ENCODE results near the gene DRD5.
"Not testable (repeated sequence)": the region's sequence is repeated elsewhere in the genome, so short reads cannot be mapped to it uniquely, and the experiment has no call there.

The DRD5 gene

DNA sequence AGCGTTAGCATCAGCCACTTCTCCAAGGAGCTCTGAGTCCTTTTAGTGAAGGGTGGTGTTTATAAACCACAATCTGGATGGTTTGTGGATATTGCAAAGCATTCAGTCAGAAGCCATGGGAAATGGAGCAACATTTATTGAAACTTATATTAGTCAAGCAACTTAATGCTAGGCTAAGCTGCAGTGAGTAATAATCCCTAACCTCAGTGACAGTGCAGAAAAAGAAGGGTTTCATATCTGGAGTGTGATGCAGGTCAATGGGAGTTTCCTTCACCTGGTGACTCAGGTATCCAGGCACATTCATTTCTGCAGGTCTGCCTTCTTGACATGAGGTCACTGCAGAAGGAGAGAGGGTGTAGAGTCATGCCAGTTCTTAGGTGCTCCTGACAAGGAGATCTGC is 10.4 kb upstream of the DRD5 start:
- H3K9me3 ChIP-seq (ENCODE audit: insufficient read depth, low read length), result no peaks in the 10 kb centered on the region
- no peaks in the 10 kb centered on the region for H3K79me2 ChIP-seq (ENCODE audit: insufficient read depth, low read length)
- H3K4me3 ChIP-seq (ENCODE audit: insufficient read depth, low read length, poor library complexity, severe bottlenecking), result no peak overlapping the region
- no peak overlapping the region for H3K27ac ChIP-seq (ENCODE audit: low read depth, low read length)
- no peaks in the 10 kb centered on the region for H3K9me2 ChIP-seq (replicated peaks; ENCODE audit: insufficient read depth, low read length)
- TF ChIP-seq, protein P1, sequence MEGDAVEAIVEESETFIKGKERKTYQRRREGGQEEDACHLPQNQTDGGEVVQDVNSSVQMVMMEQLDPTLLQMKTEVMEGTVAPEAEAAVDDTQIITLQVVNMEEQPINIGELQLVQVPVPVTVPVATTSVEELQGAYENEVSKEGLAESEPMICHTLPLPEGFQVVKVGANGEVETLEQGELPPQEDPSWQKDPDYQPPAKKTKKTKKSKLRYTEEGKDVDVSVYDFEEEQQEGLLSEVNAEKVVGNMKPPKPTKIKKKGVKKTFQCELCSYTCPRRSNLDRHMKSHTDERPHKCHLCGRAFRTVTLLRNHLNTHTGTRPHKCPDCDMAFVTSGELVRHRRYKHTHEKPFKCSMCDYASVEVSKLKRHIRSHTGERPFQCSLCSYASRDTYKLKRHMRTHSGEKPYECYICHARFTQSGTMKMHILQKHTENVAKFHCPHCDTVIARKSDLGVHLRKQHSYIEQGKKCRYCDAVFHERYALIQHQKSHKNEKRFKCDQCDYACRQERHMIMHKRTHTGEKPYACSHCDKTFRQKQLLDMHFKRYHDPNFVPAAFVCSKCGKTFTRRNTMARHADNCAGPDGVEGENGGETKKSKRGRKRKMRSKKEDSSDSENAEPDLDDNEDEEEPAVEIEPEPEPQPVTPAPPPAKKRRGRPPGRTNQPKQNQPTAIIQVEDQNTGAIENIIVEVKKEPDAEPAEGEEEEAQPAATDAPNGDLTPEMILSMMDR (IDR thresholded peaks at IDR 0.05; ENCODE audit: insufficient read depth, low read length, poor library complexity, severe bottlenecking), result no peak
- TF ChIP-seq EZH2phosphoT487 (conservative IDR thresholded peaks at IDR 0.05; ENCODE audit: low read length), result no peak
- no peaks in the 10 kb centered on the region for H4K20me1 ChIP-seq (ENCODE audit: low read depth, low read length)
- no peak overlapping the region for H3K9ac ChIP-seq (ENCODE audit: low read length)
- no peaks in the 10 kb centered on the region for H3K27me3 ChIP-seq (ENCODE audit: low read length)
- no peak overlapping the region for H3K4me2 ChIP-seq (ENCODE audit: low read depth, low read length, poor library complexity, severe bottlenecking)
- H2AFZ ChIP-seq (ENCODE audit: low read depth, low read length, severe bottlenecking), result no peak overlapping the region
- H3F3A ChIP-seq (ENCODE audit: insufficient read depth), result no peaks in the 10 kb centered on the region
- no peaks in the 10 kb centered on the region for H3K36me3 ChIP-seq (ENCODE audit: low read length)

- Histone ChIP-seq H3K27ac (ENCODE audit: low read depth, low read length) (no peak overlapping the region), H2AFZ (ENCODE audit: low read depth, low read length, severe bottlenecking) (no peak overlapping the region), H3K36me3 (ENCODE audit: low read length) (no peaks in the 10 kb centered on the region), H3K9ac (ENCODE audit: low read length) (no peak overlapping the region), H3K79me2 (ENCODE audit: insufficient read depth, low read length) (no peaks in the 10 kb centered on the region), H3K27me3 (ENCODE audit: low read length) (no peaks in the 10 kb centered on the region), H3K9me3 (ENCODE audit: insufficient read depth, low read length) (no peaks in the 10 kb centered on the region), H3F3A (ENCODE audit: insufficient read depth) (no peaks in the 10 kb centered on the region), H3K9me2 (replicated peaks; ENCODE audit: insufficient read depth, low read length) (no peaks in the 10 kb centered on the region), H3K4me3 (ENCODE audit: insufficient read depth, low read length, poor library complexity, severe bottlenecking) (no peak overlapping the region), H3K4me2 (ENCODE audit: low read depth, low read length, poor library complexity, severe bottlenecking) (no peak overlapping the region), H4K20me1 (ENCODE audit: low read depth, low read length) (no peaks in the 10 kb centered on the region)
- TF ChIP-seq, protein P1 (IDR thresholded peaks at IDR 0.05; ENCODE audit: insufficient read depth, low read length, poor library complexity, severe bottlenecking), result no peak
- no peak for TF ChIP-seq EZH2phosphoT487 (conservative IDR thresholded peaks at IDR 0.05; ENCODE audit: low read length)
These were observed 8.0 kb upstream of the DRD5 start for GRCh38 chr4:9773471-9773870.

DNA sequence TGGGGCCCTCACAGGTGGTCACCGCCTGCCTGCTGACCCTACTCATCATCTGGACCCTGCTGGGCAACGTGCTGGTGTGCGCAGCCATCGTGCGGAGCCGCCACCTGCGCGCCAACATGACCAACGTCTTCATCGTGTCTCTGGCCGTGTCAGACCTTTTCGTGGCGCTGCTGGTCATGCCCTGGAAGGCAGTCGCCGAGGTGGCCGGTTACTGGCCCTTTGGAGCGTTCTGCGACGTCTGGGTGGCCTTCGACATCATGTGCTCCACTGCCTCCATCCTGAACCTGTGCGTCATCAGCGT is 652 bp downstream of the DRD5 start:
- Histone ChIP-seq H3K9ac (ENCODE audit: low read length) (no peak overlapping the region), H3K9me3 (ENCODE audit: insufficient read depth, low read length) (no peaks in the 10 kb centered on the region), H3K79me2 (ENCODE audit: insufficient read depth, low read length) (no peaks in the 10 kb centered on the region), H2AFZ (ENCODE audit: low read depth, low read length, severe bottlenecking) (no peak overlapping the region), H3K27me3 (ENCODE audit: low read length) (no peaks in the 10 kb centered on the region), H4K20me1 (ENCODE audit: low read depth, low read length) (no peaks in the 10 kb centered on the region), H3K36me3 (ENCODE audit: low read length) (no peaks in the 10 kb centered on the region), H3K27ac (ENCODE audit: low read depth, low read length) (no peak overlapping the region), H3K9me2 (replicated peaks; ENCODE audit: insufficient read depth, low read length) (no peaks in the 10 kb centered on the region), H3K4me3 (ENCODE audit: insufficient read depth, low read length, poor library complexity, severe bottlenecking) (no peak overlapping the region), H3F3A (ENCODE audit: insufficient read depth) (no peaks in the 10 kb centered on the region), H3K4me2 (ENCODE audit: low read depth, low read length, poor library complexity, severe bottlenecking) (no peak overlapping the region)
- TF ChIP-seq, protein P1 (IDR thresholded peaks at IDR 0.05; ENCODE audit: insufficient read depth, low read length, poor library complexity, severe bottlenecking), result no peak
- TF ChIP-seq EZH2phosphoT487 (conservative IDR thresholded peaks at IDR 0.05; ENCODE audit: low read length), result no peak

GRCh38 chr4:9785891-9786290 is 4.5 kb downstream of the DRD5 start:
- H3K9me2 ChIP-seq (replicated peaks; ENCODE audit: insufficient read depth, low read length); H3K4me3 ChIP-seq (ENCODE audit: insufficient read depth, low read length, poor library complexity, severe bottlenecking); H3K79me2 ChIP-seq (ENCODE audit: insufficient read depth, low read length); H3F3A ChIP-seq (ENCODE audit: insufficient read depth); H4K20me1 ChIP-seq (ENCODE audit: low read depth, low read length); H3K36me3 ChIP-seq (ENCODE audit: low read length); H3K27me3 ChIP-seq (ENCODE audit: low read length); H3K4me2 ChIP-seq (ENCODE audit: low read depth, low read length, poor library complexity, severe bottlenecking); H2AFZ ChIP-seq (ENCODE audit: low read depth, low read length, severe bottlenecking); H3K9ac ChIP-seq (ENCODE audit: low read length); H3K27ac ChIP-seq (ENCODE audit: low read depth, low read length); H3K9me3 ChIP-seq (ENCODE audit: insufficient read depth, low read length): not testable (repeated sequence)
